22Rv1 (cell line): ENCODE results near the gene WAPL.

Experiments
- ZFX ChIP-seq: fragments of 450-650 bp; IDR thresholded peaks from 2 replicates; pipeline ENCODE4 v1.6.1; 2017; ENCODE audit warnings: antibody characterized with exemption, borderline replicate concordance
- TF ChIP-seq, protein P1 (sequence below): fragments of 450-650 bp; IDR thresholded peaks from 2 replicates; pipeline ENCODE4 v1.5.1; 2017; ENCODE audit warnings: mild to moderate bottlenecking

DNA sequence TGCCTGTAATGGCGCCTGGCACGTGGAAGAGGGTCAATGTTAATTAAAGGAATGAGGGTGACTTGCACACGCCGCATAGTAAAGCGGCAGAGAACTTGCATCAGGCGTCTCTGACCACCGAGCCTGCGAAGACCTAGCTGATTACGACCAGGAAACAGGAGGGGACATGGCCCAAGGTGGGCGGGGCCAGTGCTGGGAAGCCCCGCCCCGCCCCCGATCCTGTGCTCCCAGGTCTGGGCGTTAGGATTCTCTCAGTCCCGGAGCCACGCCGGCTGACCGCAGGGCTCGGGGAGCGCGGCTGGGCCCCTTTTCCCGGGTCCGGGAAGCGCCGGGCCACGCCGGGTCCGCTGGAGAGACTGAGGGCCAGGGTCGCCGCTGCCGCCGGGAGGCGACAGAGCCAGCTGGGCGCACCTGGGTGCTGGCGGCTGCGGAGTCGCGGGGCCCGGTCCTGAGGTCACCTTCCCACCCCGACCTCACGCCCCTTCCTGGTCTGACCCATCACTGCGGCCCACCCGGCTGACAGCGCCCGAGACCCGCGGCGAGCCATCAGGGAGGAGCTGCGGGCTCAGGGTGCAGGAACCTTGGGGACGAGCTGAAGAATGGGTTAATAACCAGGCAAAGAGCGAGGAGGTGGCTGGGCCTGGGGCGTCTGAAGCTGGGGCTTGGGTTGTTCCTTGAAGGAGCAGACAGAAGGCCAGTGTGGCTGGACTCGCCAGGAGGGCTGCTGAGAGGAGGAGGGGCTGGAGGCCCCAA, 132.0 kb downstream of the WAPL start:
- TF ChIP-seq, protein P1, sequence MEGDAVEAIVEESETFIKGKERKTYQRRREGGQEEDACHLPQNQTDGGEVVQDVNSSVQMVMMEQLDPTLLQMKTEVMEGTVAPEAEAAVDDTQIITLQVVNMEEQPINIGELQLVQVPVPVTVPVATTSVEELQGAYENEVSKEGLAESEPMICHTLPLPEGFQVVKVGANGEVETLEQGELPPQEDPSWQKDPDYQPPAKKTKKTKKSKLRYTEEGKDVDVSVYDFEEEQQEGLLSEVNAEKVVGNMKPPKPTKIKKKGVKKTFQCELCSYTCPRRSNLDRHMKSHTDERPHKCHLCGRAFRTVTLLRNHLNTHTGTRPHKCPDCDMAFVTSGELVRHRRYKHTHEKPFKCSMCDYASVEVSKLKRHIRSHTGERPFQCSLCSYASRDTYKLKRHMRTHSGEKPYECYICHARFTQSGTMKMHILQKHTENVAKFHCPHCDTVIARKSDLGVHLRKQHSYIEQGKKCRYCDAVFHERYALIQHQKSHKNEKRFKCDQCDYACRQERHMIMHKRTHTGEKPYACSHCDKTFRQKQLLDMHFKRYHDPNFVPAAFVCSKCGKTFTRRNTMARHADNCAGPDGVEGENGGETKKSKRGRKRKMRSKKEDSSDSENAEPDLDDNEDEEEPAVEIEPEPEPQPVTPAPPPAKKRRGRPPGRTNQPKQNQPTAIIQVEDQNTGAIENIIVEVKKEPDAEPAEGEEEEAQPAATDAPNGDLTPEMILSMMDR: peak; percentile 17
- TF ChIP-seq ZFX: no peak
